ENCODE results near the gene MBLAC1.

MBLAC1 gene

GRCh38 chr7:100126931-100127865 lies at the start of gene MBLAC1:
Gene MBLAC1 (plus strand): TSS chr7:100126967. CDS start chr7:100127396, 429 bp downstream.
- DNase-seq (ENCODE audit: low spot score) = peak; percentile 96

GRCh38 chr7:100077205-100077604 lies 49.6 kb upstream of the MBLAC1 start:
- DNase-seq (ENCODE audit: low spot score) = no peak

GRCh38 chr7:100079024-100079560 lies 47.7 kb upstream of the MBLAC1 start:
- no peak for DNase-seq (ENCODE audit: low spot score)

- DNase-seq (ENCODE audit: low spot score) = no peak
Measured at GRCh38 chr7:100080907-100081534, 45.7 kb upstream of the MBLAC1 start.

GRCh38 chr7:100081535-100082102 lies 45.1 kb upstream of the MBLAC1 start, which contains the start of gene ZNF3:
Gene ZNF3 (minus strand): TSS chr7:100081723. CDS start chr7:100077357, 4,366 bp downstream.
- DNase-seq (ENCODE audit: low spot score) = peak; percentile 100

- DNase-seq (ENCODE audit: low spot score) = no peak
Measured at GRCh38 chr7:100082978-100083377, 43.8 kb upstream of the MBLAC1 start.

GRCh38 chr7:100085515-100085914 lies 41.3 kb upstream of the MBLAC1 start:
- no peak for DNase-seq (ENCODE audit: low spot score)

- DNase-seq (ENCODE audit: low spot score) = no peak
Measured at GRCh38 chr7:100087055-100087750, 39.6 kb upstream of the MBLAC1 start.

- peak; percentile 75 for DNase-seq (ENCODE audit: low spot score)
Measured at GRCh38 chr7:100088095-100088620, 38.6 kb upstream of the MBLAC1 start.

GRCh38 chr7:100088621-100089457 lies 37.9 kb upstream of the MBLAC1 start, which contains the start of gene COPS6:
Gene COPS6 (plus strand): TSS chr7:100088969. CDS start chr7:100088991, 22 bp downstream.
- DNase-seq (ENCODE audit: low spot score) = peak; percentile 81

- peak; percentile 35 for DNase-seq (ENCODE audit: low spot score)
Measured at GRCh38 chr7:100089458-100090196, 37.1 kb upstream of the MBLAC1 start.

- DNase-seq (ENCODE audit: low spot score) = peak; percentile 47
Measured at GRCh38 chr7:100090527-100091410, 36.0 kb upstream of the MBLAC1 start.

GRCh38 chr7:100091411-100092181 lies 35.2 kb upstream of the MBLAC1 start:
- DNase-seq (ENCODE audit: low spot score) = peak; percentile 71

- DNase-seq (ENCODE audit: low spot score) = peak; percentile 41
Measured at GRCh38 chr7:100093054-100093453, 33.7 kb upstream of the MBLAC1 start.

GRCh38 chr7:100093498-100093897 lies 33.3 kb upstream of the MBLAC1 start:
- DNase-seq (ENCODE audit: low spot score) = peak; percentile 40

- peak; percentile 46 for DNase-seq (ENCODE audit: low spot score)
Measured at GRCh38 chr7:100093925-100094486, 32.8 kb upstream of the MBLAC1 start.

- no peak for DNase-seq (ENCODE audit: low spot score)
Measured at GRCh38 chr7:100095289-100095688, 31.5 kb upstream of the MBLAC1 start.

GRCh38 chr7:100095704-100096103 lies 31.1 kb upstream of the MBLAC1 start:
- DNase-seq (ENCODE audit: low spot score) = no peak

Measured in NAMALWA (cell line).